RWPE2 (cell line): ENCODE data around the gene FAM53B.

Experiments
- ATAC-seq: fragments of 200-7000 bp; cut with Tn5 transposase; 3 replicates; pipeline ENCODE4 v1.9.1; 2021; ENCODE audit warnings: low read depth
- DNase-seq: peaks from one replicate; pipeline ENCODE4 v3.0.0-alpha.2; 2020; ENCODE audit warnings: low spot score
- H3K27ac ChIP-seq: fragments of 450-650 bp; 2 replicates; pipeline ENCODE4 v1.5.1; 2017; ENCODE audit warnings: mild to moderate bottlenecking; ENCODE audit not compliant: poor library complexity, severe bottlenecking
- H3K27me3 ChIP-seq: fragments of 250-450 bp; sonication (Bioruptor Pico); 2 replicates; pipeline ENCODE4 v1.5.1; 2021; ENCODE audit warnings: mild to moderate bottlenecking, moderate library complexity; ENCODE audit not compliant: insufficient read depth, poor library complexity, severe bottlenecking
- H3K36me3 ChIP-seq: fragments of 250-450 bp; sonication (Bioruptor Pico); 2 replicates; pipeline ENCODE4 v1.5.1; 2020; ENCODE audit warnings: low read depth, mild to moderate bottlenecking, moderate library complexity
- H3K4me1 ChIP-seq: fragments of 250-450 bp; sonication (Bioruptor Pico); 2 replicates; pipeline ENCODE4 v1.5.1; 2021; ENCODE audit warnings: mild to moderate bottlenecking, moderate library complexity; ENCODE audit not compliant: insufficient read depth, poor library complexity, severe bottlenecking
- H3K4me3 ChIP-seq: fragments of 250-450 bp; sonication (Bioruptor Pico); 2 replicates; pipeline ENCODE4 v1.5.1; 2021; ENCODE audit warnings: mild to moderate bottlenecking, moderate library complexity; ENCODE audit not compliant: severe bottlenecking
- H3K9me3 ChIP-seq: fragments of 250-450 bp; sonication (Bioruptor Pico); 2 replicates; pipeline ENCODE4 v1.5.1; 2021; ENCODE audit warnings: mild to moderate bottlenecking, moderate library complexity; ENCODE audit not compliant: severe bottlenecking
- CTCF ChIP-seq: fragments of 450-650 bp; IDR thresholded peaks from one replicate; pipeline ENCODE4 v1.5.1; 2017; ENCODE audit warnings: mild to moderate bottlenecking, moderate library complexity; ENCODE audit not compliant: poor library complexity, severe bottlenecking

The FAM53B gene

GRCh38 chr10:124660404-124661125, 83.6 kb downstream of the FAM53B start:
- Histone ChIP-seq H3K27me3 (no peaks in the 10 kb centered on the region), H3K9me3 (no peaks in the 10 kb centered on the region), H3K27ac (no peak overlapping the region), H3K4me3 (no peak overlapping the region), H3K36me3 (no peaks in the 10 kb centered on the region), H3K4me1 (no peaks in the 10 kb centered on the region)
- TF ChIP-seq CTCF = no peak
- no peak for DNase-seq
- no peak for ATAC-seq

DNA sequence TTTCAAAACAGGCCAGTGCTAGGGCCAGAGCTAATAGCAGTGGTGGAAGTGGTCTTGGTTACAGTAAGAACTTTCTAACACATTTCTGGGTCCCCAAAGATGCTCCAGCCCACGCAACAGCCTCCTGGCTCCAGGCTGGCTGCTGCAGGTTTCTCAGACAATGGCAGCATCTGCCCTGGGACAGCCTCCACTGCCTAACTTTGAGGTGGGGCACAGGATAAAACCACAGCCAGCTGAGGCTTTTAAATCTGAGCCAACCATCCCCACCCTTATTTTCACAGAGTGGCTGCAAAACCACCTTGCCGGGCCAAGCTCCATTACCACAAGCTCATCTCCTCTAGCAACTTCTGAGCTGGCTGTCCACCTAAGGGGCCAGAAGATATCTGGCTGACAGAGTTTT, 84.8 kb downstream of the FAM53B start:
- H3K27me3 ChIP-seq = no peaks in the 10 kb centered on the region
- no peaks in the 10 kb centered on the region for H3K9me3 ChIP-seq
- H3K27ac ChIP-seq = no peak overlapping the region
- no peak for DNase-seq
- H3K4me3 ChIP-seq = no peak overlapping the region
- no peak for ATAC-seq
- H3K4me1 ChIP-seq = peaks cover 9% of the 10 kb centered on the region
- H3K36me3 ChIP-seq = no peaks in the 10 kb centered on the region
- TF ChIP-seq CTCF = no peak

DNA sequence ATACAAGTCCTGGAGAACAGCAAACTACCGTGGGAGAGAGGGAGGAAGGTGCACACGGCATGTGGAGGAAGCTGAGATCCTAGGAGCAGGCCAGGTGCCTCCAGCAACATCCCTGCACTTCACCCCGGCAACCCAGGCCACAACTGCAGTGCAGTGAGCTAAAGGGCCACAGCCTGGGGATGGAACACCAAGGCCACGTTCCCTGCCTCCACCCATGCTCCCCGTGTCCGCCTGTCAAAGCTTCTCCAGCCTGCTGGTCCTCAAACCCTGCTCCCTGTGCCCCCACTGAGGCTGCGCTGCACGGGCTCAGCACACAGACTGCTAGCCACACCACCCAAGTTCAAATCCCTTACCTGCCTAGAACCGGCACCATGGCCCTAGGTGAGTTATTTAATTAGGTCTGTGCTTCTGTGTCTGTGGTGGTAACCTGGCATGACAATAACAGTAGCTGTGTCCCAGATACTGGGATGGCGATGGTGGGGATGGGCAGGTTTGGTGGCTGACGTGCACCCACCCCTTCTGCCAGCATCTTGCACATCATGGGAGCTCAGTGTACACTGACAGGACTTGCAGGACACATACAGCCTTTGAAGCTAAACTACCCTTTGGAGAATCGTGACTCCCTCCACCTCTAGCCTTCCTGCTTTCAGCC, 85.5 kb downstream of the FAM53B start:
- ATAC-seq = no peak
- TF ChIP-seq CTCF = no peak
- Histone ChIP-seq H3K27me3 (no peaks in the 10 kb centered on the region), H3K36me3 (no peaks in the 10 kb centered on the region), H3K4me3 (no peak overlapping the region), H3K4me1 (peaks cover 13% of the 10 kb centered on the region), H3K27ac (no peak overlapping the region), H3K9me3 (no peaks in the 10 kb centered on the region)
- DNase-seq = no peak

DNA sequence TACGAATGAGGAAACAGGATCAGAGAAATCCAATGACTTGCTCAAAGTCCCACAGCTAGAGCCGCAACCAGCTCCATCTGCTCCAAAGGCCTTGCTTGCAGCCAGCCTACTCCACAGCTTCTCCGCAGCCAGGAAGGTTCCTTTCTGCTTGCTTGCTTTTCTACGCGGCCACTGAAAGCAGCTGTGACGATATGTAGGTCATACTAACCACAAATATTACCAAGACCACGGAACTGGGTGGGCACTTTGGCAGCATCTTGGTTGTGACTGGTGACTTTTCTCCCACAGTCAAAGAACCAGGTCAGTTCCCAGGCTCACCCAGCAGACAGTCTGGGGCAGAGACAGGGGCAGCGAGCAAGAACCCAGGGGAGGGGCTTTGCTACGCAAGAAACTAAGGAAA, 86.4 kb downstream of the FAM53B start:
- ATAC-seq (no peak), DNase-seq (no peak)
- Histone ChIP-seq H3K4me1 (peaks cover 13% of the 10 kb centered on the region), H3K4me3 (no peak overlapping the region), H3K27me3 (no peaks in the 10 kb centered on the region), H3K36me3 (no peaks in the 10 kb centered on the region), H3K9me3 (no peaks in the 10 kb centered on the region), H3K27ac (no peak overlapping the region)
- TF ChIP-seq CTCF = no peak

DNA sequence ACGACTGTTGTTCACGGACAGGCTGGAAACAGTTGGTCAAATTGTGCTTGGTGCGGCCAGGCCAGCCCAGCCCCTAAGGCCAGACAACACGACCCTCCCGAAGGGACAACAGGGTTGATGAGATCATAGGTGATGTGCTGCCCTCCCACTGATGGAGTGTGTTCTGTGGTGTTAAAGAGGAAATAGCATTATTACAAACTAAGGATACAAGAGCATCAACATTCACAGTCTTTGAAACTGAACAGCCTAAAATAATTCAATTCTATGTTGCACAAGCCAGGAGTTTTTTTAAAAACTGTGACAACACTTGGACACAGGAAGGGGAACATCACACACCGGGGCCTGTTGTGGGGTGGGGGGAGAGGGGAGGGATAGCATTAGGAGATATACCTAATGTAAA, 87.6 kb downstream of the FAM53B start:
- H3K4me3 ChIP-seq = no peak overlapping the region
- no peaks in the 10 kb centered on the region for H3K36me3 ChIP-seq
- H3K27me3 ChIP-seq = no peaks in the 10 kb centered on the region
- ATAC-seq (no peak), DNase-seq (no peak)
- no peak overlapping the region for H3K27ac ChIP-seq
- no peak for TF ChIP-seq CTCF
- no peaks in the 10 kb centered on the region for H3K9me3 ChIP-seq
- peaks cover 13% of the 10 kb centered on the region for H3K4me1 ChIP-seq
